SU-DHL-6 (cell line): ENCODE measurements around the gene PHLDA2.

Experiments
- H2AFZ ChIP-seq: fragments of 200-600 bp; sonication (generic); 2 replicates; pipeline ENCODE4 v1.6.1; 2014; ENCODE audit warnings: low read depth, mild to moderate bottlenecking, moderate library complexity, mixed read lengths, antibody characterized with exemption, low read length; ENCODE audit not compliant: severe bottlenecking
- H3F3A ChIP-seq: fragments of 200-600 bp; shearing (Covaris generic); 2 replicates; pipeline ENCODE4 v1.6.0; 2016; ENCODE audit warnings: antibody characterized with exemption, mild to moderate bottlenecking; ENCODE audit not compliant: insufficient read depth
- H3K27ac ChIP-seq: fragments of 200-600 bp; sonication (generic); 2 replicates; pipeline ENCODE4 v1.5.1; 2016; ENCODE audit warnings: low read depth, mild to moderate bottlenecking, low read length, moderate library complexity, mixed read lengths
- H3K27me3 ChIP-seq: fragments of 200-600 bp; sonication (generic), shearing (Covaris generic); 2 replicates; pipeline ENCODE4 v1.6.0; 2014; ENCODE audit warnings: mild to moderate bottlenecking, low read length
- H3K36me3 ChIP-seq: fragments of 200-600 bp; sonication (generic); 2 replicates; pipeline ENCODE4 v1.6.1; 2014; ENCODE audit warnings: mild to moderate bottlenecking, low read length, mixed read lengths
- H3K4me2 ChIP-seq: fragments of 300-600, 200-600 bp; shearing (Covaris generic), sonication (generic); 2 replicates; pipeline ENCODE4 v1.6.0; 2014; ENCODE audit warnings: low read length, low read depth, mild to moderate bottlenecking; ENCODE audit not compliant: poor library complexity, severe bottlenecking
- H3K4me3 ChIP-seq: fragments of 200-600 bp; sonication (generic); 2 replicates; pipeline ENCODE4 v1.5.1; 2014; ENCODE audit warnings: antibody characterized with exemption, low read length, mild to moderate bottlenecking, mixed read lengths; ENCODE audit not compliant: insufficient read depth, poor library complexity, severe bottlenecking
- H3K79me2 ChIP-seq: fragments of 200-600 bp; sonication (generic); 2 replicates; pipeline ENCODE4 v1.6.1; 2014; ENCODE audit warnings: mild to moderate bottlenecking, low read length, moderate library complexity; ENCODE audit not compliant: insufficient read depth
- H3K9ac ChIP-seq: fragments of 200-600 bp; sonication (generic); 2 replicates; pipeline ENCODE4 v1.7.0; 2014; ENCODE audit warnings: mild to moderate bottlenecking, low read length
- H3K9me2 ChIP-seq: fragments of 200-600 bp; sonication (generic); replicated peaks from 2 replicates; pipeline ENCODE4 v1.6.1; 2014; ENCODE audit warnings: low read length; ENCODE audit not compliant: insufficient read depth
- H3K9me3 ChIP-seq: fragments of 200-600 bp; sonication (generic); 2 replicates; pipeline ENCODE4 v1.6.1; 2014; ENCODE audit warnings: low read length, mixed read lengths; ENCODE audit not compliant: insufficient read depth
- H4K20me1 ChIP-seq: fragments of 200-600 bp; sonication (generic); 2 replicates; pipeline ENCODE4 v1.6.1; 2014; ENCODE audit warnings: low read depth, mild to moderate bottlenecking, antibody characterized with exemption, low read length, moderate library complexity, mixed read lengths
- CTCF ChIP-seq: fragments of 200-600 bp; sonication (generic); IDR thresholded peaks from one replicate; pipeline ENCODE4 v1.5.1; 2017; ENCODE audit warnings: antibody characterized with exemption, mild to moderate bottlenecking, low read length, moderate library complexity; ENCODE audit not compliant: insufficient read depth, poor library complexity, severe bottlenecking
- EZH2phosphoT487 ChIP-seq: fragments of 200-600 bp; sonication (generic), shearing (Covaris generic); conservative IDR thresholded peaks from 2 replicates; pipeline ENCODE4 v1.6.1; 2018; ENCODE audit warnings: mild to moderate bottlenecking, antibody characterized with exemption, low read length, moderate library complexity, mixed read lengths

Gene PHLDA2

GRCh38 chr11:2923446-2924375 is 5.5 kb downstream of the PHLDA2 start:
- no peak overlapping the region for H3K4me3 ChIP-seq
- no peaks in the 10 kb centered on the region for H3K27me3 ChIP-seq
- no peaks in the 10 kb centered on the region for H3F3A ChIP-seq
- no peak overlapping the region for H3K27ac ChIP-seq
- no peak for TF ChIP-seq EZH2phosphoT487
- TF ChIP-seq CTCF, result no peak
- no peak overlapping the region for H3K4me2 ChIP-seq
- no peaks in the 10 kb centered on the region for H4K20me1 ChIP-seq
- no peak overlapping the region for H3K9ac ChIP-seq
- H3K36me3 ChIP-seq, result no peaks in the 10 kb centered on the region
- no peaks in the 10 kb centered on the region for H3K9me3 ChIP-seq
- H3K9me2 ChIP-seq, result no peaks in the 10 kb centered on the region
- no peaks in the 10 kb centered on the region for H3K79me2 ChIP-seq
- H2AFZ ChIP-seq, result no peak overlapping the region

- Histone ChIP-seq H3K9ac (no peak overlapping the region), H3K27me3 (no peaks in the 10 kb centered on the region), H2AFZ (no peak overlapping the region), H3K4me2 (no peak overlapping the region), H3K36me3 (no peaks in the 10 kb centered on the region), H4K20me1 (no peaks in the 10 kb centered on the region), H3K79me2 (no peaks in the 10 kb centered on the region), H3K9me3 (no peaks in the 10 kb centered on the region), H3K4me3 (no peak overlapping the region), H3K27ac (no peak overlapping the region), H3F3A (no peaks in the 10 kb centered on the region), H3K9me2 (no peaks in the 10 kb centered on the region)
- TF ChIP-seq EZH2phosphoT487 (no peak), CTCF (no peak)
Measured at GRCh38 chr11:2922655-2923054, 6.6 kb downstream of the PHLDA2 start.

GRCh38 chr11:2921742-2922493 is 7.3 kb downstream of the PHLDA2 start:
- no peaks in the 10 kb centered on the region for H3K9me2 ChIP-seq
- no peaks in the 10 kb centered on the region for H3K79me2 ChIP-seq
- no peak overlapping the region for H3K27ac ChIP-seq
- H3K27me3 ChIP-seq, result no peaks in the 10 kb centered on the region
- H3F3A ChIP-seq, result no peaks in the 10 kb centered on the region
- no peak overlapping the region for H3K4me3 ChIP-seq
- H3K4me2 ChIP-seq, result no peak overlapping the region
- H3K36me3 ChIP-seq, result no peaks in the 10 kb centered on the region
- no peak overlapping the region for H2AFZ ChIP-seq
- H3K9me3 ChIP-seq, result no peaks in the 10 kb centered on the region
- H4K20me1 ChIP-seq, result no peaks in the 10 kb centered on the region
- no peak for TF ChIP-seq EZH2phosphoT487
- TF ChIP-seq CTCF, result no peak
- no peak overlapping the region for H3K9ac ChIP-seq
